H1 (cell line): ENCODE results near the gene EXT2. TPM values are rescaled to one million over a fixed set of nuclear protein-coding genes. Genes with fewer than 3 reads are reported as not detected.

Experiments used
- CTCF ChIA-PET: fragments of 300-600 bp; sonication (Branson Sonifier 250); formaldehyde crosslinking; loops from one replicate; lab custom pipeline; 2021; ENCODE audit not compliant: partially characterized antibody; lab: Charles Lee
- POLR2A ChIA-PET: fragments of 300-600 bp; sonication (Branson Sonifier 250); formaldehyde crosslinking; loops from one replicate; lab custom pipeline; 2021; ENCODE audit warnings: inconsistent platforms; ENCODE audit not compliant: partially characterized antibody; lab: Charles Lee
- DNase-seq, 2 experiments: peaks; one replicate each; pipeline versions ENCODE4 v3.0.0 to v3.0.0-alpha.2; 2010 to 2022; ENCODE audit warnings: low spot score in 2 of 2, low read depth in 1 of 2, mixed read lengths in 1 of 2
- FAIRE-seq: peaks from 2 replicates; lab custom pipeline; 2011; peaks lifted over from hg19 to GRCh38; lab: Jason Lieb, UNC
- H2AFZ ChIP-seq: 2 replicates; pipeline ENCODE4 v1.8.1; 2012; ENCODE audit warnings: low read length, inconsistent platforms
- H2AK5ac ChIP-seq: 2 replicates; pipeline ENCODE4 v1.6.1; 2013; ENCODE audit warnings: low read depth, low read length
- H2BK120ac ChIP-seq: replicated peaks from 2 replicates; pipeline ENCODE3; 2013; ENCODE audit warnings: low read depth, low read length, inconsistent platforms
- H2BK12ac ChIP-seq: 2 replicates; pipeline ENCODE4 v1.6.1; 2013; ENCODE audit warnings: low read depth, low read length
- H2BK15ac ChIP-seq: 2 replicates; pipeline ENCODE4 v1.6.1; 2013; ENCODE audit warnings: low read length
- H2BK20ac ChIP-seq: 2 replicates; pipeline ENCODE4 v1.6.1; 2013; ENCODE audit warnings: low read length
- H2BK5ac ChIP-seq: 2 replicates; pipeline ENCODE4 v1.6.1; 2013; ENCODE audit warnings: low read depth, low read length
- H3K14ac ChIP-seq: 2 replicates; pipeline ENCODE4 v1.6.1; 2013; ENCODE audit warnings: inconsistent platforms; ENCODE audit not compliant: insufficient read length
- H3K18ac ChIP-seq: 2 replicates; pipeline ENCODE4 v1.6.1; 2013; ENCODE audit warnings: low read length; ENCODE audit errors: extremely low read depth
- H3K23ac ChIP-seq: 2 replicates; pipeline ENCODE4 v1.6.1; 2013; ENCODE audit warnings: inconsistent platforms; ENCODE audit not compliant: insufficient read length
- H3K23me2 ChIP-seq: 2 replicates; pipeline ENCODE4 v1.6.1; 2013; ENCODE audit warnings: low read depth, low read length
- H3K27ac ChIP-seq: 2 replicates; pipeline ENCODE4 v1.6.1; 2011; ENCODE audit warnings: low read depth, low read length, inconsistent platforms
- H3K27me3 ChIP-seq, 4 experiments: replicated peaks in 1 of 4; 1 replicate in 1 of 4; 2 replicates in 3 of 4; pipeline versions ENCODE4 v1.6.1 to v1.8.1; 2011 to 2013; ENCODE audit warnings: low read length in 3 of 4, mild to moderate bottlenecking in 3 of 4, inconsistent platforms in 2 of 4, mixed read lengths in 2 of 4, moderate library complexity in 1 of 4; ENCODE audit not compliant: control insufficient read depth in 3 of 4, insufficient read depth in 3 of 4; ENCODE audit errors: extremely low read depth in 1 of 4
- H3K36me3 ChIP-seq, 4 experiments: 2 replicates each; pipeline versions ENCODE4 v1.6.1 to v1.8.1; 2011 to 2013; ENCODE audit warnings: mild to moderate bottlenecking in 4 of 4, low read length in 3 of 4, moderate library complexity in 2 of 4, control low read depth in 1 of 4, inconsistent platforms in 1 of 4; ENCODE audit not compliant: insufficient read depth in 4 of 4, control insufficient read depth in 2 of 4
- H3K4ac ChIP-seq: replicated peaks from 2 replicates; pipeline ENCODE3; 2013; ENCODE audit warnings: low read length, low read depth, mixed read lengths, inconsistent platforms; ENCODE audit not compliant: insufficient read length
- H3K4me1 ChIP-seq, 4 experiments: replicated peaks in 1 of 4; 1 replicate in 1 of 4; 2 replicates in 3 of 4; pipeline versions ENCODE4 v1.6.1 to v1.8.1; 2011 to 2013; ENCODE audit warnings: low read length in 3 of 4, inconsistent platforms in 2 of 4, mixed read lengths in 1 of 4; ENCODE audit not compliant: insufficient read depth in 4 of 4, control insufficient read depth in 3 of 4
- H3K4me2 ChIP-seq, 2 experiments: 2 replicates each; pipeline versions ENCODE4 v1.6.1 to v1.8.1; 2011 to 2013; ENCODE audit warnings: low read depth in 2 of 2, low read length in 2 of 2, control low read depth in 1 of 2, inconsistent platforms in 1 of 2, mild to moderate bottlenecking in 1 of 2; ENCODE audit not compliant: insufficient read depth in 1 of 2
- H3K4me3 ChIP-seq, 4 experiments: fragments of 200-600, 300-600 bp in 1 of 4; sonication (generic), shearing (Covaris generic), sonication (Bioruptor Twin) in 1 of 4; 2 replicates each; pipeline versions ENCODE4 v1.5.1 to v1.8.1; 2011 to 2016; ENCODE audit warnings: low read length in 4 of 4, low read depth in 3 of 4, control low read depth in 2 of 4, inconsistent platforms in 2 of 4, mild to moderate bottlenecking in 2 of 4, mixed read lengths in 1 of 4, moderate library complexity in 1 of 4; ENCODE audit not compliant: insufficient read depth in 2 of 4; ENCODE audit errors: extremely low read depth in 1 of 4
- H3K56ac ChIP-seq: replicated peaks from 2 replicates; pipeline ENCODE3; 2013; ENCODE audit warnings: low read depth, mild to moderate bottlenecking, mixed read lengths, low read length, inconsistent platforms; ENCODE audit not compliant: insufficient read length
- H3K79me1 ChIP-seq: 2 replicates; pipeline ENCODE4 v1.6.1; 2013; ENCODE audit warnings: low read depth, low read length, control low read depth
- H3K79me2 ChIP-seq, 2 experiments: 2 replicates each; pipeline versions ENCODE4 v1.6.1 to v1.8.1; 2012 to 2013; ENCODE audit warnings: low read length in 2 of 2, mild to moderate bottlenecking in 2 of 2, inconsistent platforms in 1 of 2; ENCODE audit not compliant: insufficient read depth in 2 of 2, control insufficient read depth in 1 of 2
- H3K9ac ChIP-seq, 4 experiments: replicated peaks in 1 of 4; 1 replicate in 1 of 4; 2 replicates in 3 of 4; pipeline versions ENCODE4 v1.6.1 to v1.8.1; 2011 to 2013; ENCODE audit warnings: low read depth in 3 of 4, low read length in 3 of 4, control low read depth in 2 of 4, mild to moderate bottlenecking in 2 of 4, moderate library complexity in 2 of 4, inconsistent platforms in 1 of 4; ENCODE audit errors: extremely low read depth in 1 of 4
- H3K9me3 ChIP-seq, 2 experiments: 2 replicates each; pipeline versions ENCODE4 v1.6.1 to v1.8.1; 2012 to 2013; ENCODE audit warnings: mild to moderate bottlenecking in 2 of 2, moderate library complexity in 2 of 2, control low read depth in 1 of 2, inconsistent platforms in 1 of 2, low read depth in 1 of 2, low read length in 1 of 2, mixed read lengths in 1 of 2; ENCODE audit not compliant: insufficient read depth in 2 of 2
- H4K20me1 ChIP-seq, 2 experiments: replicated peaks in 1 of 2; 2 replicates each; pipeline versions ENCODE3 to v1.8.1; 2011 to 2013; ENCODE audit warnings: inconsistent platforms in 2 of 2, low read length in 2 of 2, mild to moderate bottlenecking in 1 of 2; ENCODE audit not compliant: insufficient read depth in 2 of 2, control insufficient read depth in 1 of 2
- H4K5ac ChIP-seq: 2 replicates; pipeline ENCODE4 v1.6.1; 2013; ENCODE audit warnings: low read length, low read depth, mixed read lengths, inconsistent platforms; ENCODE audit not compliant: insufficient read length
- H4K8ac ChIP-seq: 2 replicates; pipeline ENCODE4 v1.8.0; 2013; ENCODE audit warnings: mild to moderate bottlenecking, moderate library complexity, low read length, inconsistent platforms; ENCODE audit not compliant: insufficient read depth; ENCODE audit errors: extremely low read depth
- H4K91ac ChIP-seq: replicated peaks from 2 replicates; pipeline ENCODE3; 2013; ENCODE audit warnings: low read length, mixed read lengths, inconsistent platforms; ENCODE audit not compliant: insufficient read length
- CREB1 ChIP-seq: IDR thresholded peaks from 2 replicates; pipeline ENCODE4 v1.6.1; 2012; ENCODE audit warnings: inconsistent platforms
- NANOG ChIP-seq: IDR thresholded peaks from 2 replicates; pipeline ENCODE4 v1.6.1; 2011; ENCODE audit warnings: low read length, low read depth, mild to moderate bottlenecking, inconsistent platforms; ENCODE audit not compliant: insufficient read depth, poor library complexity, severe bottlenecking
- SP4 ChIP-seq: IDR thresholded peaks from 2 replicates; pipeline ENCODE4 v1.6.1; 2012; ENCODE audit warnings: low read length, inconsistent platforms
- TAF7 ChIP-seq: optimal IDR thresholded peaks from 2 replicates; pipeline ENCODE3; 2011; ENCODE audit warnings: low read depth, mild to moderate bottlenecking, inconsistent platforms, low read length, moderate library complexity, borderline replicate concordance
- WGBS, 2 experiments: shearing (Covaris generic) in 1 of 2; methylation state at CpG; one replicate each; pipeline versions ENCODE4 v1.1.6 to v1.1.7; 2013 to 2015; ENCODE audit warnings: low lambda C conversion rate in 2 of 2, mixed read lengths in 2 of 2, inconsistent platforms in 1 of 2, low coverage in 1 of 2, missing lambda C conversion rate in 1 of 2; ENCODE audit not compliant: insufficient replicate concordance in 2 of 2, insufficient coverage in 1 of 2, insufficient read length in 1 of 2; ENCODE audit errors: extremely low coverage in 1 of 2, missing lambda C conversion rate in 1 of 2; 5-methylcytosine and 5-hydroxymethylcytosine counted together
- polyA plus RNA-seq, 7 experiments: library from polyadenylated mRNA; depleted of rRNA in 3 of 7; stranded (reverse) in 5 of 7; unstranded in 2 of 7; fragments of >200 nt in 5 of 7; fragments of 200-250 nt in 2 of 7; gene quantifications; 1 replicate in 5 of 7; 2 replicates in 1 of 7; 4 replicates in 1 of 7; pipeline versions ENCODE4 v1.2.1 to v1.2.3, GENCODE V29; 2011 to 2013; ENCODE audit warnings: missing spikeins in 2 of 7, mixed read lengths in 2 of 7
- total RNA-seq: library from RNA; stranded (reverse); fragmentation: NEBNext Ultra II Directional; extraction: Animal tissue kit (Norgen Biotek cat#: 25700); gene quantifications from 2 replicates; pipeline ENCODE4 v1.2.1, GENCODE V29; 2021

The EXT2 gene
- total and polyA plus RNA-seq, 2 of the 8 experiments (the other 6 are each of a cell fraction or from before 2014, with no cell fraction given), result 29.8 to 42.8 TPM

- CTCF ChIA-PET, result interaction anchor here (1.0 to 1.5 kb wide), 5 partner anchors 9 to 106 kb away, joined by 3 to 5 read pairs (median 3); no protein-coding TSS in a partner anchor
- Histone ChIP-seq H4K20me1 (no peaks in the 10 kb centered on the region), H2AK5ac (peak overlapping the region; percentile 14; the same call in 1 of the 2 replicates), H3K56ac (no peak overlapping the region), H4K91ac (peak overlapping the region; percentile 91), H2BK20ac (peak overlapping the region; percentile 98), H3K4me1 (peaks cover 11 to 23% (median 16%) of the 10 kb centered on the region in 4 experiments), H3K23ac (no peak overlapping the region), H2BK12ac (peak overlapping the region; percentile 63), H3K27ac (peak overlapping the region; percentile 80; the same call in 1 of the 2 replicates), H3K4me3 (peak overlapping the region in 1 of 4 experiments; percentile 39; a peak in 1 of 8 replicates), H3K4me2 (peak overlapping the region in 1 of 2 experiments; percentile 67; a peak in 2 of 4 replicates), H3K18ac (peak overlapping the region; percentile 84; the same call in 1 of the 2 replicates), H2BK120ac (peak overlapping the region; percentile 77), H3K9me3 (no peaks in the 10 kb centered on the region), H3K14ac (no peak overlapping the region), H3K79me1 (no peaks in the 10 kb centered on the region), H4K5ac (no peak overlapping the region), H3K23me2 (no peaks in the 10 kb centered on the region), H2AFZ (no peak overlapping the region), H3K27me3 (no peaks in the 10 kb centered on the region), H3K79me2 (no peaks in the 10 kb centered on the region), H2BK15ac (no peak overlapping the region), H3K9ac (no peak overlapping the region), H4K8ac (no peak overlapping the region), H3K4ac (no peak overlapping the region), H3K36me3 (peaks cover 0 to 9% (median 0%) of the 10 kb centered on the region in 4 experiments; a peak in 1 of 8 replicates), H2BK5ac (peak overlapping the region; percentile 45; the same call in 1 of the 2 replicates)
- 95% methylated on average over 8 of the region's 8 CpGs; no CpG with 5 or more reads in 1 of the 2 experiments for WGBS, 2 experiments
- POLR2A ChIA-PET, result interaction anchor here (1.1 to 2.2 kb wide), 3 partner anchors 10 to 76 kb away, joined by 3 to 7 read pairs (median 4); no protein-coding TSS in a partner anchor
- FAIRE-seq, result no peak
- no peak for DNase-seq
- TF ChIP-seq TAF7 (no peak), NANOG (no peak), SP4 (no peak), CREB1 (no peak)
These were observed 149.3 kb downstream of the EXT2 start for GRCh38 chr11:44244639-44245310.
